ENCODE measurements around the gene PPP2CA. TPM values are rescaled to one million over a fixed set of nuclear protein-coding genes. Genes with fewer than 3 reads are reported as not detected.

The PPP2CA gene
- total and polyA plus RNA-seq, 2 of the 4 experiments (the other 2 are of a cell fraction) = 70.6 to 73.6 TPM

DNA sequence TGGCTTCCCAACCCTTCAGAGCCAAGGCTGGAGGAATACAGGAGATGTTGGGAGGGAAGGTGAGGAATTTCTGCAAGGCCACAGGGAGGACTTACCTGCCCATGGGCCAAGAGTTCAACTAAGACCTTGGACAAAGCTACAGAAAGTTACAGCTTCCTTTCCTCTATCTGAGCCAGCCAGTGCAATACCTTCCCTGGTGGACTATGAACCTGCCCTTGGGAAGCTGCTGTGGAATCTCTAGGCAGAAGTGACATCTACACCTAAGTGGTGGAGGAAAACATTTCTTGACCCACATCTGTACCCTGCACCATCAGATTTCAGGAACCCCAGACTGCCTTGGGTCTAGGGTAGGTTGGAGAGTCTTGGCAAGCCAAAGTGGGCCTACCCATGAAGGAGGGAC is 42.4 kb downstream of the PPP2CA start:
- dilution Hi-C loops (cut with HindIII; ENCODE audit: low sequenced_read_pairs, unreplicated experiment) = no loop called here
- ATAC-seq (ENCODE audit: low read depth) (no peak), DNase-seq (no peak)
- no peaks in the 10 kb centered on the region for H3K36me3 ChIP-seq (ENCODE audit: control insufficient read depth, insufficient read depth, low read length)
- H4K91ac ChIP-seq (ENCODE audit: insufficient read depth, low read depth, low read length) = no peak overlapping the region
- H2BK120ac ChIP-seq (ENCODE audit: low read depth, low read length) = no peak overlapping the region
- intact Hi-C loops (cut with micrococcal nuclease) = no loop called here
- H3K4me3 ChIP-seq (ENCODE audit: insufficient read depth, low read depth, low read length) = no peak overlapping the region
- H3K79me1 ChIP-seq (ENCODE audit: low read depth in 1 of 2, low read length in 2 of 2) = no peaks in the 10 kb centered on the region
- no peak overlapping the region for H3K14ac ChIP-seq (replicated peaks; ENCODE audit: low read depth, low read length)
- no peak overlapping the region for H3K18ac ChIP-seq (ENCODE audit: low read depth, low read length)
- H2AFZ ChIP-seq (replicated peaks; ENCODE audit: low read length, poor library complexity) = no peak overlapping the region
- H2AK9ac ChIP-seq (replicated peaks; ENCODE audit: low read depth, low read length, poor library complexity) = no peak overlapping the region
- no TSS peak for BruUV-seq (replicated peaks)
- ChIA-PET CTCF (interaction anchor here (1.0 to 3.2 kb wide), 2 partner anchors 106 to 404 kb away, joined by 6 to 21 read pairs; no protein-coding TSS in a partner anchor), POLR2A (ENCODE audit: unreplicated experiment) (no interaction called here)
- H3K4me1 ChIP-seq (ENCODE audit: control insufficient read depth, insufficient read depth, low read length) = no peaks in the 10 kb centered on the region
- H2AK5ac ChIP-seq (ENCODE audit: low read depth, low read length) = no peak overlapping the region
- TF ChIP-seq, protein P1, sequence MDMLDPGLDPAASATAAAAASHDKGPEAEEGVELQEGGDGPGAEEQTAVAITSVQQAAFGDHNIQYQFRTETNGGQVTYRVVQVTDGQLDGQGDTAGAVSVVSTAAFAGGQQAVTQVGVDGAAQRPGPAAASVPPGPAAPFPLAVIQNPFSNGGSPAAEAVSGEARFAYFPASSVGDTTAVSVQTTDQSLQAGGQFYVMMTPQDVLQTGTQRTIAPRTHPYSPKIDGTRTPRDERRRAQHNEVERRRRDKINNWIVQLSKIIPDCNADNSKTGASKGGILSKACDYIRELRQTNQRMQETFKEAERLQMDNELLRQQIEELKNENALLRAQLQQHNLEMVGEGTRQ (IDR thresholded peaks at IDR 0.05; ENCODE audit: low read depth, low read length) = no peak
- no peak for TF ChIP-seq BHLHE40 (IDR thresholded peaks at IDR 0.05; ENCODE audit: low read depth, low read length)
- no peak for TF ChIP-seq MXI1 (IDR thresholded peaks at IDR 0.05; ENCODE audit: borderline replicate concordance, low read depth, low read length)
- TF ChIP-seq FOS (IDR thresholded peaks at IDR 0.05; ENCODE audit: low read depth, low read length) = no peak
- TF ChIP-seq POLR2A (IDR thresholded peaks at IDR 0.05; ENCODE audit: low read depth, low read length) = no peak
- no peak for TF ChIP-seq CHD1 (IDR thresholded peaks at IDR 0.05; ENCODE audit: low read depth, low read length)
- no peak for TF ChIP-seq CEBPB (IDR thresholded peaks at IDR 0.05; ENCODE audit: low read depth, low read length)
- no peak for TF ChIP-seq MAZ (IDR thresholded peaks at IDR 0.05; ENCODE audit: borderline replicate concordance, low read depth, low read length)
- TF ChIP-seq, protein P2, sequence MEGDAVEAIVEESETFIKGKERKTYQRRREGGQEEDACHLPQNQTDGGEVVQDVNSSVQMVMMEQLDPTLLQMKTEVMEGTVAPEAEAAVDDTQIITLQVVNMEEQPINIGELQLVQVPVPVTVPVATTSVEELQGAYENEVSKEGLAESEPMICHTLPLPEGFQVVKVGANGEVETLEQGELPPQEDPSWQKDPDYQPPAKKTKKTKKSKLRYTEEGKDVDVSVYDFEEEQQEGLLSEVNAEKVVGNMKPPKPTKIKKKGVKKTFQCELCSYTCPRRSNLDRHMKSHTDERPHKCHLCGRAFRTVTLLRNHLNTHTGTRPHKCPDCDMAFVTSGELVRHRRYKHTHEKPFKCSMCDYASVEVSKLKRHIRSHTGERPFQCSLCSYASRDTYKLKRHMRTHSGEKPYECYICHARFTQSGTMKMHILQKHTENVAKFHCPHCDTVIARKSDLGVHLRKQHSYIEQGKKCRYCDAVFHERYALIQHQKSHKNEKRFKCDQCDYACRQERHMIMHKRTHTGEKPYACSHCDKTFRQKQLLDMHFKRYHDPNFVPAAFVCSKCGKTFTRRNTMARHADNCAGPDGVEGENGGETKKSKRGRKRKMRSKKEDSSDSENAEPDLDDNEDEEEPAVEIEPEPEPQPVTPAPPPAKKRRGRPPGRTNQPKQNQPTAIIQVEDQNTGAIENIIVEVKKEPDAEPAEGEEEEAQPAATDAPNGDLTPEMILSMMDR (conservative IDR thresholded peaks at IDR 0.05; ENCODE audit: low read depth, low read length) = no peak
- TF ChIP-seq RFX5 (IDR thresholded peaks at IDR 0.05; ENCODE audit: low read depth, low read length) = no peak
- TF ChIP-seq MAFK (IDR thresholded peaks at IDR 0.05; ENCODE audit: low read depth, low read length) = no peak
- TF ChIP-seq, protein P3, sequence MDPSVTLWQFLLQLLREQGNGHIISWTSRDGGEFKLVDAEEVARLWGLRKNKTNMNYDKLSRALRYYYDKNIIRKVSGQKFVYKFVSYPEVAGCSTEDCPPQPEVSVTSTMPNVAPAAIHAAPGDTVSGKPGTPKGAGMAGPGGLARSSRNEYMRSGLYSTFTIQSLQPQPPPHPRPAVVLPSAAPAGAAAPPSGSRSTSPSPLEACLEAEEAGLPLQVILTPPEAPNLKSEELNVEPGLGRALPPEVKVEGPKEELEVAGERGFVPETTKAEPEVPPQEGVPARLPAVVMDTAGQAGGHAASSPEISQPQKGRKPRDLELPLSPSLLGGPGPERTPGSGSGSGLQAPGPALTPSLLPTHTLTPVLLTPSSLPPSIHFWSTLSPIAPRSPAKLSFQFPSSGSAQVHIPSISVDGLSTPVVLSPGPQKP (IDR thresholded peaks at IDR 0.05; ENCODE audit: borderline replicate concordance, low read depth, low read length) = no peak
- no peak for TF ChIP-seq RAD21 (IDR thresholded peaks at IDR 0.05; ENCODE audit: low read length)
- TF ChIP-seq RCOR1 (IDR thresholded peaks at IDR 0.05; ENCODE audit: insufficient replicate concordance, low read length) = no peak
- no peak for TF ChIP-seq NFE2L2 (IDR thresholded peaks at IDR 0.05; ENCODE audit: low read depth, low read length)
- no peak for TF ChIP-seq SMC3 (IDR thresholded peaks at IDR 0.05; ENCODE audit: low read depth, low read length)
- no peak overlapping the region for H3K56ac ChIP-seq (ENCODE audit: extremely low read depth, insufficient read depth, low read length)
- no peak overlapping the region for H2BK20ac ChIP-seq (ENCODE audit: low read depth, low read length)
- H2BK5ac ChIP-seq (ENCODE audit: low read depth, low read length, poor library complexity, severe bottlenecking) = no peak overlapping the region
- H3K27me3 ChIP-seq (ENCODE audit: control insufficient read depth, insufficient read depth, low read length) = no peaks in the 10 kb centered on the region
- H3K4me2 ChIP-seq (ENCODE audit: low read depth, low read length) = no peak overlapping the region
- H4K5ac ChIP-seq (ENCODE audit: low read depth, low read length) = no peak overlapping the region
- no peak overlapping the region for H4K8ac ChIP-seq (ENCODE audit: low read depth in 2 of 2, low read length in 2 of 2)
- H2BK15ac ChIP-seq (ENCODE audit: low read depth, low read length) = no peak overlapping the region
- H3K4ac ChIP-seq (ENCODE audit: low read depth, low read length) = no peak overlapping the region
- H3K27ac ChIP-seq (ENCODE audit: insufficient read depth, low read length) = no peak overlapping the region
- 0 out of 2 replicates have a peak, but pooled peaks cover 4% of the 10 kb centered on the region for H4K20me1 ChIP-seq (ENCODE audit: insufficient read depth, low read length)
- in situ Hi-C loops (cut with MboI; ENCODE audit: low sequenced_read_pairs) = loop anchor here (10.0 kb wide), 1 partner anchor 401 kb away; no protein-coding TSS in a partner anchor
- H3K9me1 ChIP-seq (ENCODE audit: insufficient read depth, low read length) = no peaks in the 10 kb centered on the region
- no peak overlapping the region for H3K9ac ChIP-seq (ENCODE audit: low read depth, low read length)
- H3K23ac ChIP-seq (ENCODE audit: low read depth, low read length) = no peak overlapping the region
- no peaks in the 10 kb centered on the region for H3K9me3 ChIP-seq (ENCODE audit: control insufficient read depth, insufficient read depth, low read length)

Measured in IMR-90 (cell line).